T-helper 1 cell treated with Interleukin-12 subunit alpha and Interleukin-12 subunit beta and Interleukin-4 antibody, amounts not matched to agents 30 ng/mL and 1 ng/mL, for 36 hours (primary cell): ENCODE results near the gene CDC16. TPM values are rescaled to one million over a fixed set of nuclear protein-coding genes. Genes with fewer than 3 reads are reported as not detected.
"Not testable (repeated sequence)": the region's sequence is repeated elsewhere in the genome, so short reads cannot be mapped to it uniquely, and the experiment has no call there.

ENCODE experiments used
- intact Hi-C: fragments of 100-400 bp; cut with micrococcal nuclease; formaldehyde crosslinking; loops from one replicate; pipeline ENCODE4 v1.15.1; 2024
- total RNA-seq: library from RNA; stranded (reverse); gene quantifications from 2 replicates; pipeline ENCODE4 v1.2.3, GENCODE V29; 2022

Gene CDC16
- total RNA-seq, 1 donor from 2014 or later = 78.5 TPM

DNA sequence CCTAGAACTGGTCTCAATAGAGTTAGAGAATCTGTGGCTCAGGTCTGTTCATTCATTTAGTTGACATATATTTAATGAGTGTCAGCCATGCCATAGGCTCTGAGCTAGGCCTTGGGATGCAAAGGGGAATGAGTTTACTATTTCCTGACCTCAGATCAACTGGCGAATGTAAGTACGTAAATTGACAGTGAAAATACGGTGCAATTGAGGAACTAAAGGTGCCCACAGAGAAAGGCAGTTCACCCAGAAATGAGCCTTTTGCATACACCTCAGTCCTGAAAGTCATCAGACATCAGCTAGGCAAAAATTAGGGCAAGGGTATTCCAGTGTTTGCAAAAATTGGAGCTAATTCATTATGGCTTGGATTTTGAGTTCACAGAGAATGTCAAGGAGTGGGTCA, 26.1 kb downstream of the CDC16 start:
- intact Hi-C loops = no loop called here

DNA sequence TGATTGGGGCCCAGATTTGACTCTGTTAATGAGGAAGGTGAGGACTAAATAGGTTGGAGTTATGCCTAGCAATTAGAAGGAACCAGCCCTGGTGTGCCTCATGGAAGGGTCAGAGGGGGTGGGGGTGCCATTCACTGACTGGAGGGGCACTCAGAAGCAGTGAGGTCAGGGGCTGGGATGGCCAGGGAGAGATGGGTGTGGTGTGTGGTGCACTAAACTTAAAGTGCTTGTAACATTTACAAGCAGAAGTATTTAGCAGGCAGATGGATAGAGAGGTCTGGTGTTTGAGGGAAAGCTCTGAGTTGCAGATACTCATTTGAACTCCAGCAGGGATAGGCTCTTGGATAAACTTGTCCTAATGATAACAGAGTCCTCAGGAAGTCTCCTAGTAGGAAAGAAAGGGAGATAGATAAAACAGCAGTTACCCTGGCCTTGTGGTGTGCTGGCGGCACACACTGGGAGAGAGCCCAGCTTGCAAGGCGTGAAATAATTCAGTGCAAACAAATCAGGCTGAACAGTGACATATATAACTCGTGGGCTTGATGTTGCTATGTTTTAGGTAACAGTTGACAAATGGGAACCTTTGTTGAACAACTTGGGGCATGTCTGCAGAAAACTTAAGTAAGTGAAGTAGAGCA, 26.8 kb downstream of the CDC16 start:
- intact Hi-C loops = no loop called here

DNA sequence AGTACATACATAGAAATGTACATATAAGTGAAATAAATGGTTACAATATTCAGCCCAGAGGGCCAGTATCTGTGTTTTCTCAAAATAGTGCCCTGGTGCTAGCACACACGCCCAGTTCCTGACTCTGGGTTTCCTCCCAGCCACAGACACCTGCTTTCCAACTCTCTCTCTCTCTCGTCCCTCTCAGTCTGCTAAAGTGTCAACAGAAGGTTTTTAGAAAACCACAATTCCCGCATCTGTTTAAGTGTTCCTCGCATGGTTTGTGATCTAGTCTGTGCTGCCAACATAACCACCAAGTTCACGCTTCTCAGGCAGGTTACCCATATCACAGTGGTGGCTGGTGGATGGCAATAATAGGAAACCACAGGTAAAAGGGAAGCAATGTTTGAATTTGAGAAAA, 28.9 kb downstream of the CDC16 start:
- intact Hi-C loops = no loop called here

DNA sequence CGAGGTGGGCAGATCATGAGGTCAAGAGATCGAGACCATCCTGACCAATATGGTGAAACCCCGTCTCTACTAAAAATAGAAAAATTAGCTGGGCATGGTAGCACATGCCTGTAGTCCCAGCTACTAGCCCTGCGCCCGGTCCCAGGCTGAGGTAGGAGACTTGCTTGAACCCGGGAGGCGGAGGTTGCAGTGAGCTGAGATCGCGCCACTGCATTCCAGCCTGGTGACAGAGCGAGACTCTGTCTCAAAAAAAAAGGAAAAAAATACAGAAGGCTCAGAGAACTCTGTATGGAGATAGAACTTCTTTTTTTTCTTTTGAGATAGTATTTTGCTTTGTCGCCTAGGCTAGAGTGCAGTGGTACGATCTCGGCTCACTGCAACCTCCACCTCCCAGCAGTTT, 29.6 kb downstream of the CDC16 start:
- intact Hi-C loops = not testable (repeated sequence)

DNA sequence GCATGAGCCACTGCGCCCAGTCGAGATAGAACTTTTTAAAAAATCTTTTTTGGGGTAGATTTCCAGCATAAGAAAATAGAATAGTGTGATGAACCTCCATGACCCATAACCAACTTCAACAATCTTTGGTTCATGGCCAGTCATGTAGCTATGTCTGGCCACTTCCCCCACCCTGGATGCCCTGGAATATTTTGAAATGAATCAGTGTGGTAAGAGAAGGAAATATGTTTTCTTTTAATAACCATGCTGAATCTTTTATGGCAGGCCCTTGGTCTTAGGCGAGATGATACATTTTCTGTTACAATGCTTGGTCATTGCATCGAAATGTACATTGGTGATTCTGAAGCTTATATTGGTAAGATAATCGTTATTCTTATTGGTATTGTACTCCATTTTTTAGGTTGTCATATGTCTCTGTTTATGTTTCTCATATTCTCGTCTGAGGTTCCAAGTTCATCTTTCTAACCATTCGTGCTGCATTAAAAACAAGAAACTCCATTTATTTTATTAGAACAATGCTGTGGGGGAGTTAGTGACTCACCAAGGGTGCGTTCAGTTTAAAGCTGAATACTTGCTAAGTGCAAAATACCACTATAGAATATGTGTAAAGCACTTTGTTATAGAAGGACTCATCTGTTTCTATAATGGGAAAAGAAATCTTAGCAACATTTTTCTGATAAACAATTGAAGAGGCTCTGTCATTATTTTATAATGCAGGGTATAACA, 30.4 kb downstream of the CDC16 start:
- intact Hi-C loops = no loop called here

DNA sequence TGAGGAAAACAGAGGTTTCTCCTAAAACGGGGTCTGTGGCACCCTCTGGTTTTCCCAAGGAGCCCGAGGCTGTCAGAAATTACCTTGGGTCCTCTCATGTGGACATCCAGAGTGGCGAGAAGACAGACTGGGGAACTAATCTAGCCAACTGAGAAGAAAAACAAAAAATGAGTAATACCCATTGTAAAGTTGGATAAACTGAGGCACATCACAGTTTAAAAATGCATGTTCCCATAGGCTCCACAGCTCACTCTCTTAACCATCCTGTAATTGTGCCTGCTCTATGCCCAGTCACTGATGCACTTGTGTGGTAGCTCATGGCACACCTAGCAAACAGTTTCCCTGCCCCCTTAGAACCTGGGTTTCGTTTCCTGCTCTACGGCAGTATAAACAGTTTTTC, 31.5 kb downstream of the CDC16 start:
- intact Hi-C loops = no loop called here

DNA sequence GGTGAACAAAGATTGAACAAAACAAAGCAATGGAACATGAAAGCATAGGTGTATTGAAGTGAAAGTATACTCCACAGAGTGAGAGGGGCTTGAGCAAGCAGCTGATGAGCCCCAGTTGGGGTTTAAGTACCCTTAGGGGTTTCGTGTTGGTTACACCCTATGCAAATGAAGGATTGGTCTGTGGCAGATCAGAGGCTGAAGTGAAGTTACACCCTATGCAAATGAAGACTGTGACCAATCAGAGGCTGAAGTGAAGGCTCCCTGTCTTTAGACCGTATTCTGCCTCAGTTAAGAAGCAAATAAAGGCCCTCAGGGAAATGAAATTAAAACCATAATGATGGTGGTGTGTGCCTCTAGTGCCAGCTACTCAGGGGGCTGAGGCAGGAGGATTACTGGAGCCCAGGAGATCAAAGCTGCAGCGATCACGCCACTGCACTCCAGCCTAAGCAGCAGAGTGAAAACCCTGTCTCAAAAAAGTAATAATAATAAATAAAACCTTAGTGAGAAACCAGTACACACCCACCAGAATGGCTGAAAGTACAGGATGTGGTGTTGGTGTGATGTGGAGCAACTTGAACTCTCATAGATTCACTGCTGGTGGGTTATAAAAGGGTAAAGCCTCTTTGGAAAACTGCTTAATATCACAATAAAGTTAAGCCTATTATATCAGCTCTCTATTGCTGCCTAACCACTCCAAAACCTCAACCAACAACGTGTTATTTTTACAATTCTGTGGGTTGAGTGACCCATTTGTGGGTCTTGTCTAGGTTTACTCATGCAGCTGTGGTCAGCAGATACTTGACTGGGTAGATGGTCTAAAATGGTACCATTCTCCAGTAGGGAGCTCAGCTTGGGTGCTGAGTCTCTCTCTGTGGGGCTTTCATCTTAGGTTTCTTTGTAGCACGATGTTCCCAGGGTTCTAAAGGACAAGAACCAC, 33.9 kb downstream of the CDC16 start:
- intact Hi-C loops = no loop called here

DNA sequence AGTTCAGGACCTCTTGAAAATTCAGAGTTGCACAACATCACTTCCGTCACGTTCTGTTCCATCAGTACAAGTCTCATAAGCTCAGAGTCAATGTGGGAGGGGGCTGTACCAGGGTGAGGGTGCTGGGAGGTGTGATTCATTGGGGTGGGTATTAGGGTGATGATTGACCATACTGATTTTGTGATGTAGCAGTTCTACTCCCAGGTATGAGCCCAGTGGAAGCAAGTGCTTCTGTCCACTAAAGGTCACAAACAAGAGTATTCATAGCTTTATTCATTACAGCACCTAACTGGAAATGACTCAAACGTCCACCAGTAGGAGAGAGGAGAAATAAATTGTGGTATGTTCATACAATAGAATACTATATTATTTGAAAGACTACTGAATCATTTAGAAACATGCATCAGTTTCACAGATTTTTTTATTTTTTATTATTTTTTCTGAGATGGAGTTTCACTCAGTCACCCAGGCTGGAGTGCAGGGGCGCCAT, 34.6 kb downstream of the CDC16 start:
- intact Hi-C loops = no loop called here

DNA sequence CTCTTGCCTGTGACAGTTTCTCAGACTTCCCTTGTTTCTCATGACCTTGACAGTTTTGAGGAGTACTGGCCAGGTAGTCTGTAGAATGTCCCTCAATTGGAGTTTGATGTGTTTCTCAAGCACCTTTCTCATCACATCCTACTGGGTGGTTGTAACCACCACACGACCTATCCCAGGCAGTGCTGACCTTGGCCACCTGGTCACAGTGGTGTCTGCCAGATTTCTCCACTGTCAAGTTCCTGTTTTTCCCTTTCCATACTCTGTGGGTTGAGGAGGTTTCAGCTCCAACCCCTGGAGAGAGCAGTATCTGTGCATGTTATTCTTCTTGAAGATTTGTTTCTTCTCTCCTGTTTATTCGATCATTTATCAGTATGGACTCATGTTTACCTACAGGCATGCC, 38.3 kb downstream of the CDC16 start:
- intact Hi-C loops = no loop called here

DNA sequence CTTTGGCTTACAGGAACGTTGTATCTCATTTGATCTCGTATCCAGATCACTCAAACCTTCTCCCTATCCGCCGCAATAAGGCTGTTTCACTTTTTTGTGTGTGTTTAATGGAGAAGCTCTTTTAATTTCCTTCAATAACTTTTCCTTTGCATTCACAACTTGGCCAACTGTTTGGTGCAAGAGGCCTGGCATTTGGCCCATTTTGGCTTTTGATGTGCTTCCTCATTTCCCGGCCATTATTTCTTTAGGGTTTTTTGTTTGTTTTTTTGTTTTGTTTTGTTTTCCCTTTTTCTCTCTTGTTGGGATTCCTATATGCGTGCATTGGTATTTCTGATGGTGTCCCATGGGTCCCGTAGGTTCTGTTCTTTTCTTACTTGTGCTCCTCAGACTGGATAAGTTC, 40.6 kb downstream of the CDC16 start:
- intact Hi-C loops = no loop called here

DNA sequence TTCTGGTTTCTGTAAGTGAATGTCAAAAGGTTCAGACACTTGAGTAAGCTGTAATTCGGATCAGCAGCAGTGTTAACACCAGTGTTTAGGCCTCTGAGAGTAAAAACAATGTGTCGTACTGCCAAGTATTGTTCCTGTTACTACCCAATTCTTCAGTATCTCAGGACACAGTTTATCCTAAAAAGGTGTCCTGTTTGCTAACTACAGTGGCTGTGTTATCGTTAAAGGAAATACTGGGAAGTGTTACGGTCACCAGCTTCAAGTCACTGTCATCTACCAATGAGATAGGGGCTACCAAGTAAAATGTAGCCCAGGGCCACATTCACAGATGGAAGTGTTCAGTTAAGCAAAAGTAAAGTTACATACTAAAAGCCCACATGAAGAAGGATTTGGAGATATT, 44.4 kb downstream of the CDC16 start:
- intact Hi-C loops = no loop called here

DNA sequence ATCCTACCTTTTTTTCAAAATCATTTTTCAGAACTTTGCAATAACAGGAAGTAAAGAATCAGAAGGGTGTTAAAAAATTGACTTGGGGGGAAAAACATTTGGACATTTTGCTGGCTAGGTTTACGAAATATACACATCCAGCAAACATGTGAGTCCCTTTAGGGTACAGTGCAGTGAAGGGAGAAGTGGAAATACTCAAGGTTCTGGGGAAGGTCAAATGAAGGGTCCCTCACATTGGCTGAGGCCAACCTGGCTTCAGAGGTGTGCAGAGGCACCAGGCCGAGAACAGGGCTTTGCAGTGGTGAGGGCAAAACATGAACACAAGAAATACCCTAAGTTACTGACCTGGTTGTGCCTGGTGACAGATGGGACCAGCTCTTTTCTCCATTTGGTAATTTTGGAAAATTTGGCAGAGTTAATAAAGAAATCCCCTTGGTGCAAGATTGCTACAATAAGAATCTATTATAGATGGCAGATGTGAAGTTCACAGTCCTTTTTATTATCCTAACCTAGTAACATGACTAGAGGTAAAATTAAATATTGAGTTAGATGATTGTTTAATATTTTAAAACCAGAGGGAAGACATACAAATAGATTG, 45.2 kb downstream of the CDC16 start:
- intact Hi-C loops = no loop called here

DNA sequence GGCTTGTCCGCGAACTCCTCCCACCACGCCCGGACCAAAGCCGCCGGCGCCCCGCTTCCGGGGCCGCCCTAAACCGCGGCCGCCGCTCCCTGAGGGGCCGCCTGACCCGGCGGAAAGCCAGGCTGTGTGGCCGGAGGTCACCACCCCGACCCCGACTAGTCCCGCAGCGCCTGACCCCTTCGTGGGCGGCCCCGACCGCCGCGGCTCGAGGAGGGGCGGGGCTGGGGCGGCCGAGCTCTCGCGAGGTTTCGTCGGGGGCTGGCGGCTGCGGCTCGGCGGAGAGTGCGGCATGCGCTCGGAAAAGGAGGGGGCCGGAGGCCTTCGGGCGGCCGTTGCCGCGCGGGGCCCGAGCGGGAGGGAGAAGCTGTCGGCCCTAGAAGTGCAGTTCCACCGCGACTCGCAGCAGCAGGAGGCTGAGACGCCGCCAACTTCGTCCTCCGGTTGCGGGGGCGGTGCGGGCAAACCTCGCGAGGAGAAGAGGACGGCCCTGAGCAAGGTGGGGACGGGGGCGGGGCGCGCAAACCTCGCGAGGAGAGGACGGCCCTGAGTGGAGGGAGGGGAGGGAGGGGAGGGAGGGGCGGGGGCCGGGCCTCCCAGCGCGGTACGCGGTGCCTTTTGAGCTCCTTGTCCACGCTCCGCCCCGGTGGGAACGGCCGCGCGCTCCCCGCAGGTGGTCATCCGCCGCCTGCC, 46.8 kb downstream of the CDC16 start, which contains the start of gene UPF3A:
TSS of gene UPF3A (plus strand) at position 251 of the 690 bp plus-strand sequence. CDS start at position 290, 39 bp downstream.
- intact Hi-C loops = loop anchor here (1.0 kb wide), 3 partner anchors 33 to 464 kb away; partner anchors contain the start of gene CHAMP1

DNA sequence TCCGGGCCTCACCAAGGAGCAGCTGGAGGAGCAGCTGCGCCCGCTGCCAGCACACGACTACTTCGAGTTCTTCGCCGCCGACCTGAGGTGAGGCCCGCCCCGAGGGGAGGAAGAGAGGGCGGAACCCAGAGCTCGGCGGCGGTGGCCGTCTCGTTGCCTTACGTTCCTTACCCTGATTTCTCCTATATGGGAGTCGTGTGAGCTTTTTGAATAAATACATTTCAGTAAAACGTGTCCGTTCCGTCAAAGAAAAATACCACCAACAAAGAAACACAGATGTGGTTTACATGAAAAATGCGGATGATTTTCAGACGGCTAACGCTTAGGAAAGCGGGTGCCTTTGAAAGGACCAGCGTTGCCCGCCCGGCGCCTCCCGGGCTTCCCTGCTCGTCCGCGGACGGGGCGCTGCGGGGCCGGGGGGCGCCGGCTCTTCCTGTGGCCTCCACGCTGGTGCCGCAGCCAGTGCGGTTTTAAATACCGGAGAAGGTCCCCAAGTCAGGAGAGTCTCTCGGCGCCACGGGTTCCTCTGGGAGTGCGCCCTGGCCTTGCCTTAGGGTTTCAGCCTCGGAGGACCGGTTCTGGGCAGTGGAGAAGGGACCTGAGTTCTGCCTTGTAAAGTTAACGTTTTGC, 47.5 kb downstream of the CDC16 start:
- intact Hi-C loops = loop anchor here (1.0 kb wide), 1 partner anchor 465 kb away; no protein-coding TSS in a partner anchor

DNA sequence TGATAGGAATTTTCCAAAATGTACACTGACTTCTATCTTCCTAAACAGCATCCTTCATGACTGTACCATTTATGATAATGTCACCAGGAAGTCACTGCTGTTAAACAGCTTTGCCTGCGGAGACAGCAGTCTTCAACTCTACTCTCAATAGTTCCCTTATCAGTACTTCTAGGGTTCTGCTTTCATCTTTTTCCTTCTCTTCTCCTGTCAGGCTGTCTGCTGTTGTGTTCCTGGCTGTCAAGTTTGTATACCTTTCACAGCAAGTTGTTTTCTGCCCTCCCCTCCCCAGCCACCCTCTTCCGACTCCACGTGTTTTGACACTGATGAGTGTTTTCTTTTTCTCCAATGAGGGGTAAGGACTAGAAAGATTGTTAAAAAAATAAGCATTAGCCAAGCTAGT, 48.9 kb downstream of the CDC16 start:
- intact Hi-C loops = no loop called here

DNA sequence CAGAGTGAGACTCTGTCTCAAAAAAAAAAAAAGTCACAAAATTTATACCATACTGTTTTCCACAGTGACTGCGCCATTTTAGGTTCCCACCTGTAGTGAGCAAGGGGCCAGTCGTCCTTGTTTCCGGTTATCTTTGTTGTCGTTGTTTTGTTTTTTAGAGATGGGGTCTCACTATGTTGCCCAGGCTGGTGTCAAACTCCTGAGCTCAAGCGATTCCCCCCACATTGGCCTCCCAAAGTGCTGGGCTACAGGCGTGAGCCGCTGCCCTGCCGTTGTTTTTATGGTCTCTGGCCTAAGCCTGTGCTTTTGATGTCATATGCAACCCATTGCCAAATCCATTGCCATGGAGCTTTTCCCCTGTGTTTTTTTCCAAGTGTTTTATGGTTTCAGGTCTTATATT, 50.0 kb downstream of the CDC16 start:
- intact Hi-C loops = no loop called here

DNA sequence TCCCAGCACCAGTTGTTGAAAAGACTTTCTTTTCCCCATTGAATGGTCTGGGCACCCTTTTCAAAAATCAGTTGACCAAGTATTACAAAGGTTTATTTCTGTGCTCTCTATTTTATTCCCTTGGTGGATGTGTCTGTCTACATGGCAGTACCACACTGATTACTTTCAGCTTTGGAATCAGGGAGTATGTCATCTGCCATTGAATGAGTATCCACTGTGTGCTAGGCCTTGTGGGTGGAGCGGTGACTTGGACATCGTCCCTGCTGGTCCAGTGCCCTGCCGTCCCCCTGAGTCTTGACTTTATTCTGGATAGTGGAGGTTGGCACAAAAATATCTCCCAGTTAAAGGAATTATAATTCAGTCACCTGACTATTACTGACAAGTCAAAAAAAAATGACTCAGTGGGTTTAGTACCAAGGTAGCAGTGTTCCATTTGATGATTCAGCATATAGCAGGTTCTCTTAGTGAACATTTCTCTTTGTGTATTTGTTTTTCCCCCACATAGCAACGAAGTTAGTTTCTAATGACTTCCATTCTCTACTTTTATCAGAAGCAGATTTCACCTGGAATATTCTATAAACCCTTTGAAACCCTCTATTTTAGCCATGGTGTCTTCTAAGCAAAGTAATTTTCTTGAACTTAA, 50.6 kb downstream of the CDC16 start:
- intact Hi-C loops = no loop called here

DNA sequence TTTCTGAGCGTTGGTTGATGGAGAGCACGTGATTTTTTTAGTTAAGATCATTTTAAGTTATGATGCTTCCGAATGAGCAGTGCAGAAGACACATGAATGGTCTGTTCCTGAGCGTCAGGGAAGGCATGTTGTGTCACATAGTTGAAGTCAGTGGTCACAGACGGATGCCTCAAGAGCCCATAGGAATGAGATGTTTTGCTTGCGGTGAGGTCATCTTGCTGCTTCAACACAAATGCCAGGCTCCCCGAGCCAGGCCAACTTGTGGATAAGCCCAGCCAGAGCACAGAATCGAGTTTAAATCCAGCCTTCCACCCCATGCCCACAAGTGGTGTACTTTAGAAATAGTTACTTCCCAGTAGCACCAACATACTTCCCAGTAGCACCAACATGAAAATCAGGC, 52.1 kb downstream of the CDC16 start:
- intact Hi-C loops = no loop called here

DNA sequence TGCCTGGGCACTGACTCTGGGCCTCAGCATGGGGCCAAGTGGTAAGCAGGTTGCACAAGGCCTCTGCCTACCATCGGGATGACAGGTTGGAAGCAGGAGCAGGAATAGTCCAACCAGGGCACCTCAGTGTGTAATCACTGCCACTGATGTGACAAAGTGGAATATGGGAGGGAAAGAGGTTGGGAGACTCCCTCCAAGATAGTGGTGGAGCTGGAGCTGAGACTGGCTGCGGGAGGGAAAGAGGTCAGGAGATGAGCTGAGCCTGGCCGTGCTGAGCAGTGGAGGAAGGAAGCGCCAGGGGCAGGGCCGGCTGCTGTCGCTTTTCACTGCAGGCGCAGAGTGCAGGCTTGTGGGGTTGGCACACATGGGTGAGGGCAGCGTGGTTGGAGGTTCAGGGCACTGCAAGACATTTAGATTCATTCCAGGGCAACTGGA, 53.5 kb downstream of the CDC16 start:
- intact Hi-C loops = no loop called here

DNA sequence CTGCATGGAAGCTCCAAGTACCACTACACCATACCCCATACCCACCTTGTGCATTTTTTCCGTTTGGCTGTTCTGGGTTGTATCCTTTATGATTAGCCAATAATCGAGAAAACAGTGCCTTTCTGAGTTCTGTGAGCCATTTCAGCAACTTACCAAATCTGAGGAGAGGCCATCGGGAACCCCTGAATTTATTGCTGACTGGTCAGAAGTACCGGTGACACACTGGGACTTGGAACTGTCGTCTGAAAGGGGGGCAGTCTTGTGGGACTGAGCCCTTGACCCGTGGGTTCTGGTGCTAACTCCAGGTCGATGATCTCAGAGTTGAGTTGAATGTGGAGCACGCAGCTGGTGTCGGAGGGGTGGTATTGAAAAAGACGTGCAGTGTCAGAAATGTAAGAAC, 61.8 kb downstream of the CDC16 start:
- intact Hi-C loops = no loop called here
